Brain microvascular endothelial cell (primary cell): ENCODE results near the gene EFHC1.
"Not testable (repeated sequence)": the region's sequence is repeated elsewhere in the genome, so short reads cannot be mapped to it uniquely, and the experiment has no call there.

Experiments used
- DNase-seq: peaks from one replicate; pipeline ENCODE4 v3.0.0-alpha.2; 2020
- H3K27ac ChIP-seq: fragments of 250-450 bp; sonication (Bioruptor Pico); 2 replicates; pipeline ENCODE4 v1.5.1; 2020; ENCODE audit warnings: mild to moderate bottlenecking, moderate library complexity
- H3K27me3 ChIP-seq: fragments of 250-450 bp; sonication (Bioruptor Pico); replicated peaks from 2 replicates; pipeline ENCODE4 v1.5.1; 2020; ENCODE audit warnings: mild to moderate bottlenecking
- H3K36me3 ChIP-seq: fragments of 250-450 bp; sonication (Bioruptor Pico); replicated peaks from 2 replicates; pipeline ENCODE4 v1.5.1; 2020; ENCODE audit warnings: mild to moderate bottlenecking
- H3K4me3 ChIP-seq: 2 replicates; pipeline ENCODE4 v1.5.1; 2011; ENCODE audit warnings: low read depth, mild to moderate bottlenecking, control low read depth, low read length, moderate library complexity
- CTCF ChIP-seq: IDR thresholded peaks from 2 replicates; pipeline ENCODE4 v1.5.1; 2011; ENCODE audit warnings: low read depth, mild to moderate bottlenecking, moderate library complexity, low read length, control low read depth, inconsistent platforms; ENCODE audit errors: missing control alignments
- in situ Hi-C: cut with HindIII; loops from 2 replicates; pipeline ENCODE4 v1.10.0; 2017; ENCODE audit warnings: low sequenced_read_pairs, low pct_ligation_motif_present

EFHC1 gene

DNA sequence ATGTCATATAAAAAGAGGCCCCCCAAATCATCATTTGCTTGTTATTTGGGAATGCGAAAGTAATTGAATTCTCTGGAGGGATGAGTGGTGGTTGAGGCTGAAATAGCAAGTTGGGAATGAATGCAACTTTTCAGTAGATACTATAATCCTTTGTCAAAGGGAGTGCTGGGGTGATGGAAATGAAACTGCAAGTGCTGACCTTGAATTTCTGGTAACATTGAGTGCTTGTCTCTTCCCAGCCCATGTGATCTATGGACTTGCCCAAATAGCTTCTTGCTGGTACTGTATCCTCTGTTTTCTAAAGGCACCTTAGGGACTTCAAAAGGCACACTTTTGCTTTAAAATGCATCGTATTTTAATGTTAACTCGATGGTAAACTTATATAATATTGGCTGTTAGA is 43.4 kb upstream of the EFHC1 start:
- in situ Hi-C loops: loop anchor here (25.0 kb wide), 1 partner anchor 89 kb away; the partner anchor contains the start of gene MCM3
- no peak for TF ChIP-seq CTCF
- Histone ChIP-seq H3K4me3 (no peak overlapping the region), H3K36me3 (no peaks in the 10 kb centered on the region), H3K27me3 (no peaks in the 10 kb centered on the region), H3K27ac (no peak overlapping the region)
- DNase-seq: no peak

DNA sequence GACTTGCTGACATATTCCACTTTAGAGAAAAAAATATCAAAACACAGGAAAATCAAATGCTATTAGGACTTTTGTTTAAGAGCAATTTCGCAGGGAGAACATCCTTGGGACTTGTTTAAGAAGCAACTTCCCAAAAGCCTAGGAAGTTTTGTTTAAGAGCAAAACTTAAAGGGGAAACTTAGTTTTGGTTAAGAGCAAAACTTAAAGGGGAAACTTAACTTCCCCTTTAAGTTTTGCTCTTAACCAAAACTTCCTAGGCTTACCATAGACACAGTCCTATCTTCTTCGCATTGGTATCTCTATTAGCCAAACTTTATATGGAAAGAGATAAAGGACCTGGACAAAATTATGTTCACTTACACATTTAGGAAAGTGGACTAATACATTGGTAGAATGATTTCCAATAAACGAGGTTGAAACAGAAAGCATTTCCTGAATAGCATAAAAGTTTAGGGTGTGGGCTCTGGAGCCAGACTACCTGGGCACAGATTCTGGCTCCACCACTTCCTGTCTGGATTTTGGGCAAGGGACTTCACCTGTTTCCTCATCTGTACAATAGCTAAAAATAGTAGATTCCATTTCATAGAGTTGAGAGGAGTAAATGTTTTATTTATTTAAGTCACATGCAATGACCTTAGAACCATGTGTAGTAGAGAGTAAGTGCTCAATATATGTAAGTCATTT is 42.5 kb upstream of the EFHC1 start:
- DNase-seq: no peak

DNA sequence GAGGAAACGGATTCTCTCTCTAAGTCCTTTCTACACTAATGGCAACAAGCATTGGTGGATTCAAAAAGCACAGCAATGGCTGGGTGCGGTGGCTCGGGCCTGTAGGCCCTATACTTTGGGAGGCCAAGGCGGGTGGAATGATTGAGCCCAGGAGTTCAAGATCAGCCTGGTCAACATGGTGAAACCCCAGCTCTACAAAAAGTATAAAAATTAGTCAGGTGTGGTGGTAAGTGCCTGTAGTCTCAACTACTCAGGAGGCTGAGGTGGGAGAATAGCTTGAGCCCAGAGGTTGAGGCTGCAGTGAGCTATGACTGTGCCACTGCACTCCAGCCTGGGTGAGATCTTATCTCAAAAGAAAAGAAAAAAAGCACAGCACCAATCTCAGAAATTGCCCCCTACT is 38.9 kb upstream of the EFHC1 start:
- Histone ChIP-seq H3K4me3 (no peak overlapping the region), H3K27me3 (no peaks in the 10 kb centered on the region), H3K36me3 (no peaks in the 10 kb centered on the region), H3K27ac (no peak overlapping the region)
- in situ Hi-C loops: loop anchor here (25.0 kb wide), 1 partner anchor 94 kb away; the partner anchor contains the start of gene MCM3
- DNase-seq: no peak
- no peak for TF ChIP-seq CTCF

More for the DNA sequence above, 42.5 kb upstream of the EFHC1 start:
- no peaks in the 10 kb centered on the region for H3K36me3 ChIP-seq
- H3K27me3 ChIP-seq: no peaks in the 10 kb centered on the region
- in situ Hi-C loops: loop anchor here (25.0 kb wide), 1 partner anchor 90 kb away; the partner anchor contains the start of gene MCM3
- H3K27ac ChIP-seq: no peak overlapping the region
- TF ChIP-seq CTCF: no peak
- H3K4me3 ChIP-seq: no peak overlapping the region

GRCh38 chr6:52384145-52384766 is 35.9 kb upstream of the EFHC1 start:
- H3K4me3 ChIP-seq: no peak overlapping the region
- no peak for TF ChIP-seq CTCF
- H3K27me3 ChIP-seq: no peaks in the 10 kb centered on the region
- in situ Hi-C loops: loop anchor here (25.0 kb wide), 1 partner anchor 97 kb away; the partner anchor contains the start of gene MCM3
- no peaks in the 10 kb centered on the region for H3K36me3 ChIP-seq
- no peak for DNase-seq
- H3K27ac ChIP-seq: no peak overlapping the region

DNA sequence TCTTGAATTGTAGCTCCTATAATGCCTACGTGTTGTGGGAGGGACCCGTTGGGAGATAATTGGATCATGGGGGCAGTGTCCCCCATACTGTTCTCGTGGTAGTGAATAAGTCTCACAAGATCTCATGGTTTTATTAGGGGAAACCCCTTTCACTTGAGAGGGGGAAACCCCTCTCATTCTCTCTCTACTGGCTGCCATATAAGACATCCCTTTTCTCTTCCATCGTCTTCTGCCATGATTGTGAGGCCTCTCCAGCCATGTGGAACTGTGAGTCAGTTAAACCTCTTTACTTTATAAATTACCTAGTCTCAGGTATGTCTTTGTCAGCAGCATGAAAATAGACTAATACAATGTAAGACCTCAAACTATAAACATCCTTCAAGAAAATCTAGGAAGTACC is 35.1 kb upstream of the EFHC1 start:
- no peak for DNase-seq

GRCh38 chr6:52388119-52388518 is 32.0 kb upstream of the EFHC1 start:
- not testable (repeated sequence) for H3K27me3 ChIP-seq, DNase-seq, H3K36me3 ChIP-seq, H3K4me3 ChIP-seq, H3K27ac ChIP-seq
- in situ Hi-C loops: loop anchor here (25.0 kb wide), 1 partner anchor 101 kb away; the partner anchor contains the start of gene MCM3

More for the DNA sequence above, 35.1 kb upstream of the EFHC1 start:
- in situ Hi-C loops: loop anchor here (25.0 kb wide), 1 partner anchor 98 kb away; the partner anchor contains the start of gene MCM3
- TF ChIP-seq CTCF: no peak
- Histone ChIP-seq H3K36me3 (no peaks in the 10 kb centered on the region), H3K4me3 (no peak overlapping the region), H3K27ac (no peak overlapping the region), H3K27me3 (no peaks in the 10 kb centered on the region)
